CD4-positive, alpha-beta T cell treated with Interleukin-15 for 1 hour (primary cell): ENCODE results near the gene SIGLEC5.
A peak's percentile ranks its signal among the peaks of the same experiment; 100 is the strongest.

Experiments
- DNase-seq: peaks from one replicate; pipeline ENCODE4 v3.0.0-alpha.2; 2020

The SIGLEC5 gene

GRCh38 chr19:51627491-51628138, 2.6 kb downstream of the SIGLEC5 start:
- DNase-seq: no peak

DNA sequence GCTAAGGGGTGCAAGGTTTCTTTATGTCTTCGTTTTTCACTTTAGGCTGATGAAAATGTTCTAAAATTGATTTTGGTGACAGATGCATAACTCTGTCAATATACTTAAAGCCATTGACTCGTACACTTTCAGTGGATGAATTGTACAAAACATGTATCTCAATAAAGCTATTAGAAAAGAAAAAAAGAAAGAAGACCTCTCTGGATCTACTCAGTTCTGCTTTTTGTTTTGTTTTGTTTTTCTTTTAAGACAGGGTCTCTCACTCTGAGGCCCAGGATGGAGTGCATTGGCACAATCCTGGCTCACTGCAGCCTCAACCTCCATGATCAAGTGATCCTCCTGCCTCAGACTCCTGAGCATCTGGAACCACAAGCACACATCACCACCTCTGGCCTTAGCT, 3.5 kb downstream of the SIGLEC5 start:
- no peak for DNase-seq

GRCh38 chr19:51621178-51621577, 9.0 kb downstream of the SIGLEC5 start:
- peak; percentile 41 for DNase-seq

- no peak for DNase-seq
These were observed 14.2 kb downstream of the SIGLEC5 start for GRCh38 chr19:51615991-51616390.

GRCh38 chr19:51614789-51615188, 15.4 kb downstream of the SIGLEC5 start:
- no peak for DNase-seq

GRCh38 chr19:51610576-51610975, 19.6 kb downstream of the SIGLEC5 start:
- no peak for DNase-seq

DNA sequence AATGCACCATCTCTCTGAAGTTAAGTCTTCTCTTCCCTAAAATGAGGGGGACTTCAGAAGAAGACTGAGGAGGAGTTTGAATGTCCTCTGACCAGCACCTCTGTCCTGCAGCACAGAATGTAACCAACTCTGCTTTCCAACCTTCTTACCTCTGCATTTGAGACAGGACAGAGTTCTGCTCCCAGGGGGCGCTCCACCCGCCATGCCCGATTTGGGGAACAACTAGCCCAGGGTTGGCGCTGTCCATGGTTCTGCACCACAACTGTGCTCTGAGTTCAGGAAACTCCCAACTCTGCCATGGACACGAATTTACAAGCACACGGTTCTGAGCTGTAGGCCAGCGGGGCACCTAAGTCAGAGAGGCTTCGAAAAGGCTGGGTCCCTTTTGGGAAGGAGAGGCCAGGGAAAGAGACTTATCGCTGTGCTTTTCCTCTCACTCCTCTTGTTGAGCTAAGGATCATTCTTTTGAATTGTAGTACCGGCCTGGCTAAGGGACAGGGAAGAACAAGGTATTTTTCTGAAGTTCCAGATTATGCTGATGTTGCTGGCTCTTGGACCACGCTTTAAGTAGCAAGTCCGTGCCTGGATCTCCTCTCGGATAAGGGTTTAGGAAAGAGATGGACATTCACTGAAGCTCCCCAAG, 22.2 kb downstream of the SIGLEC5 start:
- peak; percentile 72 for DNase-seq

GRCh38 chr19:51607077-51607476, 23.1 kb downstream of the SIGLEC5 start:
- DNase-seq: peak; percentile 71

- no peak for DNase-seq
These were observed 27.9 kb downstream of the SIGLEC5 start for GRCh38 chr19:51602189-51602854.

DNA sequence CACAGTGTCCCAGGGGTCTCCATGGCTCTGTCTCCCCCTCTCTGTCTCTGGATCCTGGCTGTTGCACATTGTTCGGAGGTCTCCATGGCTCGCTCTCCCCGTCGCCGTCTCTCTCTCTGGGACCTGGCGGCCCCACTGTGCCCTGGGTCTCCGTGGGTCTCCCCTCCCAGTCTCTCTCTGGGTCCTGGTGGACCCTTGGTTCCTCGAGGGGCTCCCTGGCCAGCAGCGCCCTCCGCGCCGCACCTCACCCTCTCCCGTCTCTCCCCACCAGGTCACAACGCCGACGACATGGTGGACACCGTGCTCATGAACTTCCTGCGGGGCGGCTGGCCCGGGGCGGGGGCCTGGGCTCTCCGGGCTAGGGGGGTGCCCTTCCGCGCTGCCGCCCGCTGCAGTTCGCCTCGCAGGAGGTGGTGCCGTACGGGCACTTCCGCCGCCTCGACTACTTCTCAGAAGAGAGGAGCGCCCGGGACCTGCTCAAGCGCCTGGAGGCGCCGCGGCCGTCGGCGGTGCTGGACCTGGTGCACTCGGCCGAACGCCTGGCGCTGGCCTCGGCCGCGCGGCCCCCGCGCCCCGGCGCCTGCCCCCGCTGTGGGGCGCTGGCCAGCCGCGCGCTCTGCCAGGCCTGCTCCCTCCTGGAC, 29.1 kb downstream of the SIGLEC5 start:
- peak; percentile 25 for DNase-seq

DNA sequence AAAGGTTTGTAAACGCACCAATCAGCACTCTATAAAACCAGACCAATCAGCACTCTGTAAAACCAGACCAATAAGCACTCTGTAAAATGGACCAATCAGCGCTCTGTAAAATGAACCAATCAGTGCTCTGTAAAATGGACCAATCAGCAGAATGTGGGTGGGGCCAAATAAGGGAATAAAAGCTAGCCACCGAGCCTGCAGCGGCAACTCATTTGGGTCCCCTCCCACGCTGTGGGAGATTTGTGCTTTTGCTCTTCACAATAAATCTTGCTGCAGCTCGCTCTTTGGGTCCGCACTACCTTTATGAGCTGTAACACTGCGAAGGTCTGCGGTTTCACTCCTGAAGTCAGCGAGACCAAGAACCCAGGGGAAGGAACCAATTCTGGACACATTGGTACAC, 31.1 kb downstream of the SIGLEC5 start:
- DNase-seq: no peak

DNA sequence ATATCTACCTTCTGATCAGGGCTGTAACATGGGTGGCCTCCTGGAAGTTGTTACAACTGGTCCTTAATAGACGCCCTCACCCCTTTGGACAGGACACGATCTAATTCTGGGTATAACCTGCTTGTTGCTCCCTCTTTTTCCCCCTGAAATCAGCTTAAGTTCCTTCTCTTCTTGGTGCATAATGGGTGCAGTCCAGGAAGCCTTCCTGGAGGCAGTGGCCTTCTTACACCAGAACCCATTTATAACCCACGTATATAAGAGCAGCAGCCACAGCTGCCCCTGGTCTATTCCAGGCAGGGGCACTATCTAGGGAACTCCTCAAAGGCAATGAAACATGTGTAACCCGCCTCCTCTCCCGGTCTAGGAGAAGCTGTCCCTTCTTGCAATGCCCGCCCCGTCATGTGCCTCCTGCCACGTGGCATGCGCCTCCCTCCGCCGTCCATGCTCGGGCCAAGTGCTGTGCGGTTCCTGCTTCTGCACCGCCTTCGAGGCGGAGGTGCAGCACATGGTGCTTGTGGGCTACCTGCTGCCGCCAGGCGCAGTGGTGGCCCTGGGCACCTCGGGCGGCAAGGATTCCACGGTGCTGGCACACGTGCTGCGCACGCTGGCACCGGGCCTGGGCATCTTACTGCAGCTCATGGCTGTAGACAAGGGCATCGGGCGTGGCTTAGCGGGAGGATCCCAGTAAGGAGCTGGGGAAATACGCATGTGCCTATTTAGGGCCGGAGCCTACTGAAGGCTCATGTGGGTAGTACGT, 31.9 kb downstream of the SIGLEC5 start:
- no peak for DNase-seq

GRCh38 chr19:51595190-51596175, 34.7 kb downstream of the SIGLEC5 start:
- DNase-seq: no peak

GRCh38 chr19:51594774-51595109, 35.5 kb downstream of the SIGLEC5 start:
- DNase-seq: no peak

DNA sequence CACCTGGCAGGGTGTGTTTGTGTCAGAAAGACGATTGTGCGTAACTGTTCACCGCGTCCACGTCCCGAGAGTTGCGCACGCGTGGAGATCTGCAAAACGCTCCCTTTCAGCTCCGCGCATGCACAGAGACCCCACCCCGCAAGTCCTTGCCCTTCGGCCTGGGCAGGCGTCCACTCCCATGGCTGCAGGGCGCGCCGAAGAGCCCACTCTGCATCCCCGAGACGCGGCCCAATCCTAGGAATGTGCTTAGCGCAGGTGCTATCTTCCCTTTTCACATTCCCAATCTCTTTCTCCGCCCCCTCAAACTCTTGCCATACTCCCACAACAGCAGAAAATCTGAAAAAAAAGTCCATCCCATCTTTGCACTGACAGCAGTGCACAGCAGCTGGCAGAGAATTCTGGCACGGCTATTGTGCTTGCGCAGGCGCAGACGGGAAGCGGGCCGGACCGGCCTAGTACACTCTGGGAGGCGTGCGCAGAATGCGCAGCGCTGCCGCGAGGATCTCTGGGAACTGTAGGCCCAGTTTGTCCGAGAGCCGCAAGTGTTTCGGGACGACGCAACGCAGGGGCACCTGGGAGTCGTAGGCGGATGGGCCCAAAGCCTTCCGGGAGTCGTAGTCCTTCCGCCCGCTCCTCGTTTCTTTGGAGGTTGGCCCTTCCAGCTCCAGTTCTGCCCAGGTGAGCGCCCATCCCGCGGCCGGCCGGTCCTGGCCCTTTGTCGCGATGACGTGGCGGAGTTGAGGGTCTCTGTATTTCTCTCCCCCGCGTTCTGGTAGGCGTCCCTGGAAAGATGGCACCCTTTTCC, 36.0 kb downstream of the SIGLEC5 start:
- peak; percentile 97 for DNase-seq

- no peak for DNase-seq
These were observed 36.9 kb downstream of the SIGLEC5 start for GRCh38 chr19:51593138-51593890.

DNA sequence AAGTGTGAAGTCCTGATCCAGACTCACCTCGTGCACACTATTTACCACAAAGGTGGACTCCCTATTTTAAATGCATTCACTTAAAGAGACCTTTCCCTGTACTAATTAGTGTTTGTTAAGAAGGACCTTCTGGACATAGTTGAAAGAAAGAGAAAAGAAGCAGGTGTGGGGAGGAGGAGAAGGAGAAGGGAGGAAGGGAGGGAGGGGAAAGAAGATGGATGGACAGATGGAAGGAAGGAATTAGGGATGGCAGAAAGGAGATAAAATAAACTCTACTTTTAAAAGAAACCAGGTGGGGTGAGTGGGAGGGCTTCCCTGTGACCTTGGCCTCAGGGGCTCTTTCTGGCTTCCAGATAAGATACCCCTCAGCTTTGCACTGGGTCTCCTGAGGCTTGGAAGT, 37.7 kb downstream of the SIGLEC5 start:
- no peak for DNase-seq

GRCh38 chr19:51590441-51590840, 39.8 kb downstream of the SIGLEC5 start:
- DNase-seq: no peak

DNA sequence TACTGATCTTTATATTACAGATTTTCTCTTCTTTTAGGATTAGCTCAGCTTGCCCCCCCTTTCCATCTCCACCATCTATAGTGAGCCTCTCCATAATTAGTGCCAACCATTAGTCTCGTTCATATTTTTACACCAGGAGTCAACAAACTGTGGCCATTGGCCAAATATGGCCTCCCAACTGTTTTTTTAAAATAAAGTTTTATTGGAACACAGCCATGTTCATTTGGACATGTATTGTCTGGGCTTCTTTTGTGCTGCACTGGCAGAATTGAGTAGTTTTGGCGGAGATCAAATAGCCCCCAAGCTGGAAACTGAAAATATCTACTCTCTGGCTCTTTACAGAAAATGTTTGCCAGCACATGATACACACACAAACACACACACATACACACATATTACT, 40.7 kb downstream of the SIGLEC5 start:
- DNase-seq: no peak
